ENCODE data around the gene RBM15.

RBM15 gene

DNA sequence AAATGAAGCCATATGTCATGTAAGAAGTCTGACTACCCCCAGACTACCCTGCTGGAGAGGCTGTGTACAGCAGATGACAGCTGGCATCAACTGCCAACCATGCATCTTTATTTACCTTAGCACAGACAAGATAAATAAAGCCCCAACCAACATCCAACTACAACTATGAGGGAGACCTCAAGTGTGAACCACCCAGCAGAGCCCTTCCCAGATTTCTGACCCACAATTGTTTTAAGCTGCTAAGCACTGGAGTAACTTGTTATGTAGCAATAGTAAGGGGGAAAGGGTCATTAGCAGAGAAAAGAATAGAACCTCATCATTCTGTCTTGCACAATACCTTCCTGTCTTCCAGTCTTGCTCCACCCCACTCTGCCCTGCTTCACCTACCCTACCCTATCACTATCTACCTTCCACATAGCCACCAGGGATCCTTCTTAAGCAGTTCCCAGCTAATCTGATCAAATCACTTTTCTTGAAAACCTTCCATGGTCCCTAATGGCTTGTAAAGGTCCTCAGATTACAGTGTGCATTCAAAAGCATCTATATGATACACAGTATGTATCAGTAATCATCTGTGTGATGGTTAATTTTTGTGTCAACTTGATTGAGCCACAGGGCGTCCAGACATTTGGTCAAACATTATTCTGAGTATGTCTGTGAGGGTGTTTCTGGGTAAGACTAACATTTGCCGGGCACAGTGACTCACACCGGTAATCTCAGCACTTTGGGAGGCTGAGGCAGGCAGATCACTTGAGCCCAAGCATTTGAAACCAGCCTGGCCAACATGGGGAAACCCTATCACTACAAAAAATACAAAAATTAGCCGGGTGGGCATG lies 19.6 kb upstream of the RBM15 start:
- no peak for DNase-seq (ENCODE audit: low spot score)

DNA sequence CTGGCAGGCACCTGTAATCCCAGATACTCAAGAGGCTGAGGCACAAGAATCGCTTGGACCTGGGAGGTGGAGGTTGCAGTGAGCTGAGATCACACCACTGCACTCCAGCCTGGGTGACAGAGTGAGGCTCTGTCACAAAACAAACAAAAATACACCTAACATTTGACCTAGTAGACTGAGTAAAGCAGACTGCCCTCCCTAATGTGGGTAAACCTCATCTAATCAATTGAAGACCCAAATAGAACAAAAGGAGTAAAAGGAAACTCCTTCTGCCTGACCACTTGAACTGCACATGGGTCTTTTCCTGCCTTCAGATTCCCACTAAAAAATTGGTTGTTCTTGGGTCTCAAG lies 19.0 kb upstream of the RBM15 start:
- no peak for DNase-seq (ENCODE audit: low spot score)

GRCh38 chr1:110321045-110321444 lies 18.1 kb upstream of the RBM15 start:
- no peak for DNase-seq (ENCODE audit: low spot score)

DNA sequence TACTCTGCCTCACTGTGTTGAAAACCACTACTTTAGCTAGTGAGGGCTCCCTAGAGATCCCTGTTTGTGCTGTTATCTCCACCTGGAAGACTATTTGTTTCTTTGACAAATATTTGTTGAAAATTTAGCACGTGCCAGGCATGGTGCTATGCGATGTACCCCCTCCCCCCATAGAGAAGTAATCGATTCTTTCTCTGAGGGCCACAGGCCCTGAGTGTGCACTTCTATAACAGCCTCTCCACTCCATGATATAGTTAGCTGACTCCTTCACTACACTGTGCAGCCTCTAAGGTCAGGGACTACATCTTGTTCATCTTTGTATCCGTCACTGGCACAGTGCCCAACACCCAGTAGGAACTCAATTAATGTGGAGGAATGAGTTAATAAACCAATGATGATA lies 17.3 kb upstream of the RBM15 start:
- no peak for DNase-seq (ENCODE audit: low spot score)

DNA sequence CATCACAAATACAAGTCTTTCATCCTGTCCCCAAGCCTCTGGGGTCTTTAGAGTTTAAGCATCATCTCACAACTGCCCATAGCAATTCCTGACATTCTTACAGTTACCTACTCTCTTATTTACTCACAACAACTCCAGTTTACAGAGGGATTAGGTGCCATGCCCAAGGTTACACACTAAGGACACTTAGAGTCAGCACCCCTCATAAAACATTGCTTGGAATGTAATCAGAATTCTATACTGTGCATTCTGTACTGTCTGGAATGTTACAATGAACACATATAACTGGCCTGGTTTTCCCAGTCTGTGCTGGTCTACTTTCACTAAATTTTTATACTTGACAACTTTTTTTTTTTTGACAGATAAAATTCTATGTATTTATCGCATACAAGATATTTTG lies 14.5 kb upstream of the RBM15 start:
- no peak for DNase-seq (ENCODE audit: low spot score)

DNA sequence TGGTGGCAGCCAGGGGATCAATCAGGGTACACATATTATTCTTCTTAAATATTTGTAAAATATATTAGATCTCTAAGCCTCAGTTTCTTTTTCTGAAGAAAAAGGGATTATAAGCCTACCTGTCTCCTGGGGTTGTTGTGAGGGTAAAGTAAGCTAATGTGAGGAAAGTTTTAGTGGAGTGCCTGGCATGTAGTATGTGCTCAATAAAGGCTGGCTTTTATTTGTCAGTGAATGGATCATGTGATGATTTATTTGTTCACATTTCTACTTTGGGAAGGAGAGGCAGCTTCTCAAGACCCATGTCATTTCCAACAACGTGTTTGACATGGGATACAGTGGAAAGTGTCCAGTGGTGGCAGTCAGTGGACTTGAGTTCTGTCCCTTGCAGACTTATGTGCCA lies 12.4 kb upstream of the RBM15 start:
- no peak for DNase-seq (ENCODE audit: low spot score)

- no peak for DNase-seq (ENCODE audit: low spot score)
Observed at GRCh38 chr1:110328274-110328673, 10.9 kb upstream of the RBM15 start.

DNA sequence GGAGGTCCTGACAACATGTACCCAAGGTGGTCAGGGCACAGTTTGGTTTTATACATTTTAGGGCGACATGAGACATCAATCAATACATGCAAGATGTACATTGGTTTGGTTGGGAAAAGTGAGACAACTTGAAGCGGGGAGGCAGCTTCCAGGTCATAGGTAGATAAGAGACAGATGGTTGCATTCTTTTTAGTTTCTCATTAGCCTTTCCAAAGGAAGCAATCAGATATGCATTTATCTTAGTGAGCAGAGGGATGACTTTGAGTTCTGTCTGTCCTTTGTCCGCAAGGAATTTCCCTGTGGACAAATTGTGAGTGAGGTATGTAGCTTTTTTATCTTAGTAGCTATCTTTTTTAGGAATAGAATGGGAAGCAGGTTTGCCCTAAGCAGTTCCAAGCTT lies 10.5 kb upstream of the RBM15 start:
- DNase-seq (ENCODE audit: low spot score) = no peak

DNA sequence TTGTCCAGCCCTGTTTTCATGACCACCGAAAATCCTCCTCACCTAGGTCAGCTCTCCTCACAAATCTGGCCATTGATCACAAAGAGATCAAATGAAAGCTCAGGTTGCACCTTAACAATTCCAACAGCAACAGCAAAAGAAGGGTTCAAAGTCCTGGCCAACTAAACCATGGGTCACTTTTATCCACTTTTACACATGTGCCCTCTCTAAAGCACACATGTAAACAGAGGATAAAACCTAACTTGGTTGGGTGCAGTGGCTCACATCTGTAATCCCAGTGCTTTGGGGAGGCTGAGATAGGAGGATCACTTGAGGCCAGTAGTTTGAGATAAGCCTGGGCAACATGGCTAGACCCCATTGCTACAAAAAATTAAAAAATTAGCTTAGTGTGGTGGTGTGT lies 3.9 kb upstream of the RBM15 start:
- DNase-seq (ENCODE audit: low spot score) = no peak

GRCh38 chr1:110336300-110337039 lies 2.7 kb upstream of the RBM15 start:
- DNase-seq (ENCODE audit: low spot score) = no peak

DNA sequence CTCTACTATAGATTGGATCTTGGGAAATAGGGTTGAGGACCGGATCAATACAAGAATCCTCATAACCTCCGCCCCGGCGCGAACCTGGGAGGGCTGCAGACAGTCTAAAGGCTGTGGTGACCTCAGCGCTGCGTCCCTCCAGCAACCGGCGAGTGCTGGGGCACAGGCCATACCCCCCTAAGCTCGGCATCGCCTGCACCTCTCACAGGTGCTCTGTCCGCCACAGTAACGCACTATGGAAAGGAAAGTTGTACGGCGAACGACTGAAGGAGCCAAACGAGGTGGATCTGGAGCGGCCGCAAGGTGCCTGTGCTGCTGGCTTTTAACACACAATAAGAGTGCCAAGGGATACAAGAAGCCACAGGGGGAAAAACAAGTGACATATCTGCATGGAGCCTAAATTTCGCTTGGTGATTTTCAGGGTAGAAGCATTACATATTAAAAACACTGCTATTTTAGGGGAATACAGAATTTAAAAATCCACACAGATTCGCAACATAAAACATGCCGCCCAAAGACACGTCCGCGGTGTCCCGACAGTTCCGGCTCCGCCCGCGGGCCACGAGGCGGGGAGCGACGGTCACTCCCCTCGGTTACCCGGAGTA lies 1.4 kb upstream of the RBM15 start:
- peak; percentile 35 for DNase-seq (ENCODE audit: low spot score)

GRCh38 chr1:110338309-110338885 lies 780 bp upstream of the RBM15 start:
- peak; percentile 96 for DNase-seq (ENCODE audit: low spot score)

GRCh38 chr1:110339407-110340206 lies 430 bp downstream of the RBM15 start:
- DNase-seq (ENCODE audit: low spot score) = peak; percentile 50

DNA sequence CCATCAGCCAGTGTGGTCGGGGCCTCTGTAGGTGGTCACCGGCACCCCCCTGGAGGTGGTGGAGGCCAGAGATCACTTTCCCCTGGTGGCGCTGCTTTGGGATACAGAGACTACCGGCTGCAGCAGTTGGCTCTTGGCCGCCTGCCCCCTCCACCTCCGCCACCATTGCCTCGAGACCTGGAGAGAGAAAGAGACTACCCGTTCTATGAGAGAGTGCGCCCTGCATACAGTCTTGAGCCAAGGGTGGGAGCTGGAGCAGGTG lies 961 bp downstream of the RBM15 start:
- DNase-seq (ENCODE audit: low spot score) = no peak

DNA sequence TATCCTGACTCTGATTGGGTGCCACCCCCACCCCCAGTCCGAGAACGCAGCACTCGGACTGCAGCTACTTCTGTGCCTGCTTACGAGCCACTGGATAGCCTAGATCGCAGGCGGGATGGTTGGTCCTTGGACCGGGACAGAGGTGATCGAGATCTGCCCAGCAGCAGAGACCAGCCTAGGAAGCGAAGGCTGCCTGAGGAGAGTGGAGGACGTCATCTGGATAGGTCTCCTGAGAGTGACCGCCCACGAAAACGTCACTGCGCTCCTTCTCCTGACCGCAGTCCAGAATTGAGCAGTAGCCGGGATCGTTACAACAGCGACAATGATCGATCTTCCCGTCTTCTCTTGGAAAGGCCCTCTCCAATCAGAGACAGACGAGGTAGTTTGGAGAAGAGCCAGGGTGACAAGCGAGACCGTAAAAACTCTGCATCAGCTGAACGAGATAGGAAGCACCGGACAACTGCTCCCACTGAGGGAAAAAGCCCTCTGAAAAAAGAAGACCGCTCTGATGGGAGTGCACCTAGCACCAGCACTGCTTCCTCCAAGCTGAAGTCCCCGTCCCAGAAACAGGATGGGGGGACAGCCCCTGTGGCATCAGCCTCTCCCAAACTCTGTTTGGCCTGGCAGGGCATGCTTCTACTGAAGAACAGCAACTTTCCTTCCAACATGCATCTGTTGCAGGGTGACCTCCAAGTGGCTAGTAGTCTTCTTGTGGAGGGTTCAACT lies 2.1 kb downstream of the RBM15 start:
- DNase-seq (ENCODE audit: low spot score) = no peak

GRCh38 chr1:110341872-110342331 lies 2.7 kb downstream of the RBM15 start:
- no peak for DNase-seq (ENCODE audit: low spot score)

GRCh38 chr1:110343249-110343648 lies 4.1 kb downstream of the RBM15 start:
- no peak for DNase-seq (ENCODE audit: low spot score)

GRCh38 chr1:110344152-110344551 lies 5.0 kb downstream of the RBM15 start:
- no peak for DNase-seq (ENCODE audit: low spot score)

DNA sequence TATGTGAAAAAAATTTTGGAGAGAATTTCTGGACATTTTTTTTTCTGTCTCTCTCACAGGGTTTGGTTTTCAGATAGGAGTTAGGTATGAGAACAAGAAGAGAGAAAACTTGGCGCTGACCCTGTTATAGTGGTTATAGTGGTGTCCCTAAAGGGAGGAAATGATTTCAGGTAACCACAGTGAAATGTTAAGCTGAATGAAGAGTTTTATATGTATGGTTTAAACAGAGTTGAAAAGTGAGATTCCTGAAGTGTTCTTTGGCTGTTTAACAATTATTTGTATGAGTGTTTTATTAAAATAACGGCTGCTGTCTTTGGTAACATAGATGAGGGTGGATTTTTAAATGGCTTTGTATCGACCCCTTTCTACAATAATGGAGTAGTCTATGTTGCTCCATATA lies 6.3 kb downstream of the RBM15 start:
- no peak for DNase-seq (ENCODE audit: low spot score)

DNA sequence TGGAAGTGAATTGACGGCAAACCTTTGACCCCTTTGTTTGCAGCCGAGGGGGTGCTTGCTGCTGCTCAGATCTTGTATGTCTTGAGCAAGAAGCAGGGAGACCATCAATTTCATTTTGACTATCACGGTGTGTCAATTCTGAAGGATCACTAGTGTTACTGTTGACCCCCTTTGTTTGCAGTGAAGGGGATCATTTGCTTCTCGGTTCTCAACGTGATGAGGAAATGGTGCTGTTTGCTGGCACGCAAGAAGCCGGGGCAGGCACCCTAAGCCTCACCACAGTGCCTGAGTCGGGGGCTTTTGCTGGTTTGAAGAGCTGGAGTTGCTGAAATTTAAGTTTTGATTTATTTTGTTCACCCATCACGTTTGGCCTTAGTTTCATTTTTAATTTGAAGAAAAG lies 7.5 kb downstream of the RBM15 start:
- no peak for DNase-seq (ENCODE audit: low spot score)

DNA sequence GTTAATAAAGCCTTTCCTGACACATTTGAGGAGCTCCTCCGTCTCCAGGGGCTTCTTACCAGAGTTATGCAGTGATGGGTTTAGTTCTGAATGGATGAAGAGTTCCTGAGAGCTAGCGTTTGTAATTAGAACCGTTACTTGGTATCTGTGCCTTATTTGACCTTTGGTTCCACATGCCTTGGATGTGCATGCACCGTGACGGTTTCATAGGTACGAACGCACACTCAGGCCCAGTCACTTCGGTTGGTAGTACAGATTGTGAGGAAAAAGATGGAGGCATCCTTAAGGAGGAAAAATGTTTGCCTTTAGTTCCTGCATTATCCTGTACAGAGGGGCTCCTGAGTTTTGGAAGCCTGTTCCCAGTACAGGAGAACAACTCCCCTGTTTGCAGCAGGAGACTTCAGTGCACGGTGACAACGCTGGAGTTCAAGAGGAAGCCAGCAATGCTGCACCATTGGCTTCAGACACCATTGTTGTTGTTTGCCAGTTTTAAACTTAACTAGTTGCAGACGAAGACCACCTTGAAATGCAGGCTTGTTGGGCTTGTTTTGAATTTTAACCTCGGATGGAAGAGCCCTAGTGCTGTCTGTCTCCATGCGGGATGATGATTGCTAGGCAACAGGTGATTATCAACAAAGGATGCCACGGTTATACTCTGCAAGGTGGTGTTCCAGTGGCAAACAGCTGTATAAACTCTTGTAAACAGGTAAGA lies 8.2 kb downstream of the RBM15 start:
- DNase-seq (ENCODE audit: low spot score) = no peak

Measured in germinal center (tissue), 1 donor.